ENCODE data around the gene ADCK1.
"Not testable (repeated sequence)": the region's sequence is repeated elsewhere in the genome, so short reads cannot be mapped to it uniquely, and the experiment has no call there.

ADCK1 gene

DNA sequence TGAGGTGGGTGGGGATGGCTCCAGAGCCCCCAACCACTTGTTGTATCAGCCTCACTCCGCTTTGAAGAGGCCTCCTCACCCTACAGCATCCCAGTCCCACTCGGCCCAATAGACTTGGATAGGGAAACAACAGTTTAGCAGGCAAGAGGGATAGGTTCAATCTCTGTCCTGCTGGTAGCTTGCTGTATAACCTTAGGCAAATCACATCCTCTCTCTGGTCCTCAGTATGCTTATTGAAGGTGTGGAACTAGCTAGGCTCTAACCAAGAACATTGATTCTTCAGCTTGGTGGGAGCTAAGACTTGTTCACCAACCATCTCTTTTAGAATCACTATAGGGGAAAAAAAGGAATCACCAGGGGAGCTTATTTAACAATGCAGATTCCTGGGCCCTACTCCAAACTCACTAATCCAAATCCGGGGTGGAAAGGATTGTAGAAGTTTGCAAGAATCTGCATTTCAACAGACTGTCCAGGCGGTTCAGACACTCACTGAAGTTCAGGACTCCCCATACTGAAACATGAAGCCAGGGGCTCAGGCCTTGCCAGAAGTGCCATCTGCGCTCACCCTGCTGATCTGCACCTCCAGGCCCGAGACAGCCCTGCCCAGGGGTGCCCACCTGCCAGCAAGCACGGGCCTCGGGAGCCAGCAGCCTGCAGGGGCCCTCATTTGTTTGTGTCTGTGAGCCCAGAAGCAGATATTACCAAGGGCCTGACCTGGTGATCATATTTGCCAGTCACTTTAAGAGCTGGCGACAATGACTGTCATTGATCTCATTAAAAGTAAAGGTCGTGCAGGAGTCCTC lies 113.0 kb downstream of the ADCK1 start:
- no peak overlapping the region for H4K12ac ChIP-seq (ENCODE audit: low read depth, low read length)
- H3K4ac ChIP-seq (ENCODE audit: low read depth, low read length) = peak overlapping the region; percentile 17
- H3K18ac ChIP-seq (ENCODE audit: low read length) = no peak overlapping the region
- no peak overlapping the region for H3K9ac ChIP-seq (ENCODE audit: low read length)
- H2BK12ac ChIP-seq (ENCODE audit: low read length) = no peak overlapping the region
- no peak overlapping the region for H3K27ac ChIP-seq (ENCODE audit: low read depth, low read length)
- no peaks in the 10 kb centered on the region for H3K4me1 ChIP-seq (ENCODE audit: control insufficient read depth in 1 of 2, insufficient read depth in 2 of 2, low read length in 2 of 2)
- no peak overlapping the region for H4K91ac ChIP-seq (ENCODE audit: low read depth, low read length)
- H2BK120ac ChIP-seq (ENCODE audit: insufficient read depth, low read length, poor library complexity) = no peak overlapping the region
- H2AK5ac ChIP-seq (ENCODE audit: low read length) = no peak overlapping the region
- DNase-seq = no peak
- no peaks in the 10 kb centered on the region for H3K27me3 ChIP-seq (ENCODE audit: insufficient read depth, low read length)
- H3K23ac ChIP-seq (ENCODE audit: low read length) = no peak overlapping the region
- H3K9me3 ChIP-seq (ENCODE audit: insufficient read depth, low read depth, low read length) = no peaks in the 10 kb centered on the region
- H3K79me2 ChIP-seq (ENCODE audit: control insufficient read depth, insufficient read depth, low read length, poor library complexity) = no peaks in the 10 kb centered on the region
- H3K4me2 ChIP-seq (ENCODE audit: low read length) = no peak overlapping the region
- no peak overlapping the region for H3K14ac ChIP-seq (ENCODE audit: low read length)
- WGBS (ENCODE audit: extremely low coverage, insufficient coverage, insufficient read length) = no CpG with 5 or more reads among the region's 10 CpGs
- no peak overlapping the region for H4K8ac ChIP-seq (ENCODE audit: low read depth, low read length)
- no peaks in the 10 kb centered on the region for H3K36me3 ChIP-seq (ENCODE audit: control insufficient read depth in 1 of 2, insufficient read depth in 2 of 2, low read length in 2 of 2)
- no peaks in the 10 kb centered on the region for H3K79me1 ChIP-seq (ENCODE audit: low read length)
- H2AFZ ChIP-seq (ENCODE audit: insufficient read depth, low read length, poor library complexity) = no peak overlapping the region
- H3K4me3 ChIP-seq (ENCODE audit: low read depth, low read length) = no peak overlapping the region
- no peak overlapping the region for H2BK5ac ChIP-seq (ENCODE audit: low read depth, low read length, poor library complexity)

GRCh38 chr14:77914073-77914721 lies 114.3 kb downstream of the ADCK1 start:
- Histone ChIP-seq H4K8ac (ENCODE audit: low read depth, low read length) (no peak overlapping the region), H3K23ac (ENCODE audit: low read length) (no peak overlapping the region), H2BK12ac (ENCODE audit: low read length) (no peak overlapping the region), H3K79me2 (ENCODE audit: control insufficient read depth, insufficient read depth, low read length, poor library complexity) (no peaks in the 10 kb centered on the region), H3K36me3 (ENCODE audit: control insufficient read depth in 1 of 2, insufficient read depth in 2 of 2, low read length in 2 of 2) (no peaks in the 10 kb centered on the region), H2AK5ac (ENCODE audit: low read length) (no peak overlapping the region), H4K91ac (ENCODE audit: low read depth, low read length) (no peak overlapping the region), H2BK5ac (ENCODE audit: low read depth, low read length, poor library complexity) (no peak overlapping the region), H3K27me3 (ENCODE audit: insufficient read depth, low read length) (no peaks in the 10 kb centered on the region), H3K4me2 (ENCODE audit: low read length) (no peak overlapping the region), H3K9me3 (ENCODE audit: insufficient read depth, low read depth, low read length) (no peaks in the 10 kb centered on the region), H4K12ac (ENCODE audit: low read depth, low read length) (no peak overlapping the region), H3K79me1 (ENCODE audit: low read length) (no peaks in the 10 kb centered on the region), H3K4ac (ENCODE audit: low read depth, low read length) (no peak overlapping the region), H3K9ac (ENCODE audit: low read length) (no peak overlapping the region), H2AFZ (ENCODE audit: insufficient read depth, low read length, poor library complexity) (no peak overlapping the region), H3K4me1 (ENCODE audit: control insufficient read depth in 1 of 2, insufficient read depth in 2 of 2, low read length in 2 of 2) (no peaks in the 10 kb centered on the region), H3K27ac (ENCODE audit: low read depth, low read length) (no peak overlapping the region), H3K14ac (ENCODE audit: low read length) (no peak overlapping the region), H3K18ac (ENCODE audit: low read length) (no peak overlapping the region), H3K4me3 (ENCODE audit: low read depth, low read length) (no peak overlapping the region), H2BK120ac (ENCODE audit: insufficient read depth, low read length, poor library complexity) (no peak overlapping the region)
- no peak for DNase-seq
- no CpG with 5 or more reads among the region's 4 CpGs for WGBS (ENCODE audit: extremely low coverage, insufficient coverage, insufficient read length)

DNA sequence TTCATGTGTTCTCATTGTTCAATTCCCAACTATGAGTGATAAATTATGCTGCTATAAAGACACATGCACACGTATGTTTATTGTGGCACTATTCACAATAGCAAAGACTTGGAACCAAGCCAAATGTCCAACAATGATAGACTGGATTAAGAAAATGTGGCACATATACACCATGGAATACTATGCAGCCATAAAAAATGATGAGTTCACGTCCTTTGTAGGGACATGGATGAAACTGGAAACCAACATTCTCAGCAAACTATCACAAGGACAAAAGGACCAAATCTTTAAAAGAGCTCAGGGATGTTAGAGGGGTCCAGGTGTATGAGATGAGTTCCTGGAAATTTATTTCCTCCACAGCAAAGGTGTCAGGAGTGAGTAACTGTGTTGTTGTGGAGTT lies 115.5 kb downstream of the ADCK1 start:
- not testable (repeated sequence) for H2AK5ac ChIP-seq (ENCODE audit: low read length); H4K12ac ChIP-seq (ENCODE audit: low read depth, low read length); H3K79me1 ChIP-seq (ENCODE audit: low read length); H3K4me2 ChIP-seq (ENCODE audit: low read length); H3K27ac ChIP-seq (ENCODE audit: low read depth, low read length); H2AFZ ChIP-seq (ENCODE audit: insufficient read depth, low read length, poor library complexity); H3K79me2 ChIP-seq (ENCODE audit: control insufficient read depth, insufficient read depth, low read length, poor library complexity); H3K18ac ChIP-seq (ENCODE audit: low read length); H3K4me3 ChIP-seq (ENCODE audit: low read depth, low read length); H3K23ac ChIP-seq (ENCODE audit: low read length); H3K14ac ChIP-seq (ENCODE audit: low read length); H4K8ac ChIP-seq (ENCODE audit: low read depth, low read length); H3K27me3 ChIP-seq (ENCODE audit: insufficient read depth, low read length); H3K9me3 ChIP-seq (ENCODE audit: insufficient read depth, low read depth, low read length); H3K4ac ChIP-seq (ENCODE audit: low read depth, low read length); H2BK120ac ChIP-seq (ENCODE audit: insufficient read depth, low read length, poor library complexity); H3K4me1 ChIP-seq (ENCODE audit: control insufficient read depth in 1 of 2, insufficient read depth in 2 of 2, low read length in 2 of 2); H3K9ac ChIP-seq (ENCODE audit: low read length); H3K36me3 ChIP-seq (ENCODE audit: control insufficient read depth in 1 of 2, insufficient read depth in 2 of 2, low read length in 2 of 2); H2BK5ac ChIP-seq (ENCODE audit: low read depth, low read length, poor library complexity); H2BK12ac ChIP-seq (ENCODE audit: low read length); H4K91ac ChIP-seq (ENCODE audit: low read depth, low read length); DNase-seq
- WGBS (ENCODE audit: extremely low coverage, insufficient coverage, insufficient read length) = no CpG with 5 or more reads among the region's 2 CpGs

DNA sequence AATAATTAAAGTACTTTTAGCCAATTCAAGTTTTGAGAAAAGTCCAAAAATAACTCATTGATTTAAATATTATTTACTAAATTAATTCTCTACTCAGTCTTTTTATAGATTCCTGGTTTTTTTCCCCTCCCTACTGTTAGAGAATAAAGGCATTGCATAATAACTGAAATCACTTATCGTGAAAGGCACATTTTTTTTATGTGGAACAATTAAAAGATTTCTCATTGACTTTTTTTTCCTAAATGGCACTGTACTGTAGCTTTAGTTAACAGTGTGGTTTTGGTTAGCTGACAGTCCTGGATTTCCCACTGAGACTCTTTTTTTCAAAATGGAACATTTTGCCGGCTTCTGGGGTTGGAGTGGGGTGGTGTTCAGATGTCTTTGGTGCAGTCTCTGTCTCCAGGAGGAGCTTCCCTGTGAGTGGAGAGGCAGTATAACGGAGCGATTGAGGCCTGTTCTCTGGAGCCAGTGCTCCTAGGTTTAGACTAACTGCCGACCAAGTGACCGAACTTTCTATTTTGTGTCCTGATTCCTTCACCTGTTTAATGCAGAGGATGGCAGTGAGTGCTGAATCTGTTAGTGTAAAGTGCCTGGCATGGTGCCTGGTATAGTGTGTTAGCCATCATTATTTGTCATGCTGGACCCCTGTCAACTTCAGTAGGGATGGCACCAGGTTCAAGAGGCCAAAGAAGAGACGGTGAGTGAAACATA lies 117.7 kb downstream of the ADCK1 start:
- Histone ChIP-seq H4K12ac (ENCODE audit: low read depth, low read length) (no peak overlapping the region), H3K79me2 (ENCODE audit: control insufficient read depth, insufficient read depth, low read length, poor library complexity) (no peaks in the 10 kb centered on the region), H4K91ac (ENCODE audit: low read depth, low read length) (no peak overlapping the region), H2AFZ (ENCODE audit: insufficient read depth, low read length, poor library complexity) (no peak overlapping the region), H3K4me3 (ENCODE audit: low read depth, low read length) (no peak overlapping the region), H3K27me3 (ENCODE audit: insufficient read depth, low read length) (no peaks in the 10 kb centered on the region), H3K27ac (ENCODE audit: low read depth, low read length) (no peak overlapping the region), H3K79me1 (ENCODE audit: low read length) (no peaks in the 10 kb centered on the region), H3K18ac (ENCODE audit: low read length) (no peak overlapping the region), H2BK120ac (ENCODE audit: insufficient read depth, low read length, poor library complexity) (no peak overlapping the region), H3K14ac (ENCODE audit: low read length) (no peak overlapping the region), H3K4me1 (ENCODE audit: control insufficient read depth in 1 of 2, insufficient read depth in 2 of 2, low read length in 2 of 2) (no peaks in the 10 kb centered on the region), H3K4me2 (ENCODE audit: low read length) (no peak overlapping the region), H2BK12ac (ENCODE audit: low read length) (no peak overlapping the region), H3K9ac (ENCODE audit: low read length) (no peak overlapping the region), H3K9me3 (ENCODE audit: insufficient read depth, low read depth, low read length) (no peaks in the 10 kb centered on the region), H2AK5ac (ENCODE audit: low read length) (no peak overlapping the region), H3K4ac (ENCODE audit: low read depth, low read length) (no peak overlapping the region), H4K8ac (ENCODE audit: low read depth, low read length) (no peak overlapping the region), H2BK5ac (ENCODE audit: low read depth, low read length, poor library complexity) (no peak overlapping the region), H3K23ac (ENCODE audit: low read length) (no peak overlapping the region), H3K36me3 (ENCODE audit: control insufficient read depth in 1 of 2, insufficient read depth in 2 of 2, low read length in 2 of 2) (no peaks in the 10 kb centered on the region)
- no peak for DNase-seq
- WGBS (ENCODE audit: extremely low coverage, insufficient coverage, insufficient read length) = no CpG with 5 or more reads among the region's 7 CpGs
